PC-3 (cell line): ENCODE results near the gene ZNF692.

Source experiments
- CTCF ChIP-seq: fragments of 300-600 bp; sonication (generic); conservative IDR thresholded peaks from 2 replicates; pipeline ENCODE4 v1.5.1; 2017; ENCODE audit warnings: antibody characterized with exemption, low read depth, mild to moderate bottlenecking, low read length
- EZH2 ChIP-seq: fragments of 300-600 bp; sonication (generic); IDR thresholded peaks from one replicate; pipeline ENCODE4 v1.6.1; 2017; ENCODE audit warnings: antibody characterized with exemption, mild to moderate bottlenecking, low read length; ENCODE audit not compliant: unreplicated experiment
- EZH2phosphoT487 ChIP-seq: fragments of 300-600 bp; sonication (generic); IDR thresholded peaks from 2 replicates; pipeline ENCODE4 v1.6.1; 2018; ENCODE audit warnings: mild to moderate bottlenecking, antibody characterized with exemption, low read length, borderline replicate concordance

GRCh38 chr1:248828845-248829244 is 30.0 kb downstream of the ZNF692 start:
- TF ChIP-seq CTCF: no peak
- TF ChIP-seq EZH2: no peak
- TF ChIP-seq EZH2phosphoT487: no peak
